Measurements from ENCODE around the gene DNAJC15. TPM values are rescaled to one million over a fixed set of nuclear protein-coding genes. Genes with fewer than 3 reads are reported as not detected.
"Not testable (repeated sequence)": the region's sequence is repeated elsewhere in the genome, so short reads cannot be mapped to it uniquely, and the experiment has no call there.

Gene DNAJC15
- total RNA-seq, 6 experiments from 2014 or later, result 23.8 to 29.6 (median 25.8) TPM

- no peaks in the 10 kb centered on the region for H3K9me3 Mint-ChIP-seq
Observed at GRCh38 chr13:42984026-42984425, 39.4 kb upstream of the DNAJC15 start.

GRCh38 chr13:42984691-42985090 lies 38.7 kb upstream of the DNAJC15 start:
- Mint-ChIP-seq H3K27ac (no peak overlapping the region), H3K36me3 (ENCODE audit: low read depth) (no peaks in the 10 kb centered on the region), H3K4me3 (no peak overlapping the region), H3K4me1 (ENCODE audit: low read depth) (peaks cover 7% of the 10 kb centered on the region; the same call in 1 of the 2 replicates), H3K9me3 (no peaks in the 10 kb centered on the region), H3K27me3 (ENCODE audit: insufficient read depth) (no peaks in the 10 kb centered on the region)
- no peak for DNase-seq
- TF ChIP-seq, protein P1, sequence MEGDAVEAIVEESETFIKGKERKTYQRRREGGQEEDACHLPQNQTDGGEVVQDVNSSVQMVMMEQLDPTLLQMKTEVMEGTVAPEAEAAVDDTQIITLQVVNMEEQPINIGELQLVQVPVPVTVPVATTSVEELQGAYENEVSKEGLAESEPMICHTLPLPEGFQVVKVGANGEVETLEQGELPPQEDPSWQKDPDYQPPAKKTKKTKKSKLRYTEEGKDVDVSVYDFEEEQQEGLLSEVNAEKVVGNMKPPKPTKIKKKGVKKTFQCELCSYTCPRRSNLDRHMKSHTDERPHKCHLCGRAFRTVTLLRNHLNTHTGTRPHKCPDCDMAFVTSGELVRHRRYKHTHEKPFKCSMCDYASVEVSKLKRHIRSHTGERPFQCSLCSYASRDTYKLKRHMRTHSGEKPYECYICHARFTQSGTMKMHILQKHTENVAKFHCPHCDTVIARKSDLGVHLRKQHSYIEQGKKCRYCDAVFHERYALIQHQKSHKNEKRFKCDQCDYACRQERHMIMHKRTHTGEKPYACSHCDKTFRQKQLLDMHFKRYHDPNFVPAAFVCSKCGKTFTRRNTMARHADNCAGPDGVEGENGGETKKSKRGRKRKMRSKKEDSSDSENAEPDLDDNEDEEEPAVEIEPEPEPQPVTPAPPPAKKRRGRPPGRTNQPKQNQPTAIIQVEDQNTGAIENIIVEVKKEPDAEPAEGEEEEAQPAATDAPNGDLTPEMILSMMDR (IDR thresholded peaks at IDR 0.05), result no peak

More at GRCh38 chr13:42984026-42984425, 39.4 kb upstream of the DNAJC15 start:
- TF ChIP-seq, protein P1 (IDR thresholded peaks at IDR 0.05), result no peak
- Mint-ChIP-seq H3K4me1 (ENCODE audit: low read depth) (peaks cover 7% of the 10 kb centered on the region; the same call in 1 of the 2 replicates), H3K36me3 (ENCODE audit: low read depth) (no peaks in the 10 kb centered on the region), H3K27ac (no peak overlapping the region), H3K27me3 (ENCODE audit: insufficient read depth) (no peaks in the 10 kb centered on the region), H3K4me3 (no peak overlapping the region)
- DNase-seq, result no peak

DNA sequence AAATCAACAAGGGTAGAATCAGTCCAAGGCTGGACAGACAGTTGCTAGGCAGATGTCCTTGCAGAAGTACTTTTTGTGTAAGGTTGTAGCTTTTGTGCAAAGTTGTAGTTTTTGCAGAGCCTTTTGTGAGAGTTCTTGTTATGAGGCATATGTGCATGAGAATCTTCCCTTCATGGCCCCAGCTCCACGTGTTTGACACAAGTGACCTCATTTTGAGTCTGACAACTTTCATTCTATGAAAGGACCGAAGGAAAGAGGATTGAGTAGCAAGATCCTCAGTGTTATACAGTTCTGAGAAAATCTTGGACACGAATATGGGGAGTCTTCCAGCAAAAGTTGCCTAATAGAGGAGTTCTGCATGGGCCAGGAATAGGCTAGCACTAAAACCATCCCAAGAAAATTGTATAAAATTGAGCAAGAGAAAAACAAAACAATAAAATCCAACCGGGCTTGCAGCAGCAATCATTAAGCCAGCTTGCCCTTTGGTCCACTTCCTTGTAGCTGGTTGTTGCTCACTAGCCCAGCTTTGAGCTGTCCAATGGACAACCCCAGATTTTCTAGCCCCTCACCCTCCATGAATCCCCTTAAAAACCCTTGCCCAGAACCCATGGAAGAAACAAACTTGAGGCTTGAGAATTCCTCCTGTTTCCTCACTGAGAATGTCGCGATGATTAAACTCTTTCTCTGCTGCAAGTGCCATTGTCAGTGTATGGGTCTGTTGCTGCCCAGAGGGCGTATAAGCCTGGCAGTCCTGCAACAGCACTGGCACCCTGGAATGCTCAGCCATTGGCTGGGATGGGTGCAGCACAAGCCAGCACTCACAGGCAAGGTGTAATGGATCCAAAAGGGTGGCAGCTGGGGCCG lies 37.8 kb upstream of the DNAJC15 start:
- Mint-ChIP-seq H3K27me3 (ENCODE audit: insufficient read depth) (no peaks in the 10 kb centered on the region), H3K4me3 (no peak overlapping the region), H3K36me3 (ENCODE audit: low read depth) (no peaks in the 10 kb centered on the region), H3K4me1 (ENCODE audit: low read depth) (peaks cover 14% of the 10 kb centered on the region), H3K9me3 (no peaks in the 10 kb centered on the region), H3K27ac (no peak overlapping the region)
- no peak for DNase-seq
- TF ChIP-seq, protein P1 (IDR thresholded peaks at IDR 0.05), result no peak

- Mint-ChIP-seq H3K36me3 (ENCODE audit: low read depth) (no peaks in the 10 kb centered on the region), H3K4me1 (ENCODE audit: low read depth) (peaks cover 20% of the 10 kb centered on the region), H3K9me3 (no peaks in the 10 kb centered on the region), H3K27ac (no peak overlapping the region), H3K27me3 (ENCODE audit: insufficient read depth) (no peaks in the 10 kb centered on the region), H3K4me3 (no peak overlapping the region)
- TF ChIP-seq, protein P1 (IDR thresholded peaks at IDR 0.05), result no peak
- no peak for DNase-seq
Observed at GRCh38 chr13:42986176-42986574, 37.2 kb upstream of the DNAJC15 start.

DNA sequence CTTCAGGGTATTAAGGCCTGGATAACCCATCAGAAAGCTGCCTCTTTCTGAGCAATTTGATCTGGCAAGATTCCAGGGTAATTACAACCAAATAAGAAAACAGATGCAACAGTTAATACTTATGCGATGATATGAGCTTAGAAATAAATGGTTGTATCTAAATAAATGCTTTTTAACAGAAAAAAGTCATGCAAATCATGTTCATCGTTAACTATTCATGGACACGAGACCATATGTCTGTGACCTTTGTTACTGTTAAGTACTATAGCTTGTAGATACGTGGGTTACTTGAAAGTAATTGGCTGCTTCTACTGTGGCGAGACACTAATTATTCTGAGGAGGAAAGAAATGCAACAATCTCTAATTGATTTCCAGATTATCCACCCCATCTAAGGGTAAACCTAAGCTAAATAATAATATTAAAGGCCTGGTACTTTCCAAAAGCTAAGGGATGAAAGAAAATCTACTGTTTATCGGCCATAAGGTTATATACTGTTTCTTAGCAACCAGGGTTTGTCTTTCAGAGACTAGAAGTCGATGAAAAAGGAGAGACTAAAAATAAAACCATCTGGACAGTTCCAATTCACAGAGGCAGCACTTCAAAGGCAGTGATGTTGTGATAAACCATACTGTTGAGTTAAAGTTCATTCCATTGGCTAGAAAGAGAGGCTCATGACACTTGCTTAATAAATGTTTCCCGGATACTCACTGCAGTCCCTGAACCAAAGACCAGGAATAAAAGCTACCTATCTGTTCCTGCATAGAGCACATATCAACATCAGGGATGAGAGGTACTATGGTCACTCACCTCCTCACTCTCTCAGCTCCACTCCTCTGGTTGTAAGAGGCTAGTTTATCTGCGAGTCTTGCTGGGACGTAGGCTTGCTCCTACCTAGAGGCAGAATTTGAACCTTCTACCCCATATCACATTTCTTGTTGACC lies 32.8 kb upstream of the DNAJC15 start:
- peak overlapping the region; percentile 43; the same call in 1 of the 2 replicates for H3K4me3 Mint-ChIP-seq
- DNase-seq, result no peak
- peaks cover 39% of the 10 kb centered on the region for H3K4me1 Mint-ChIP-seq (ENCODE audit: low read depth)
- no peaks in the 10 kb centered on the region; the same call in 1 of the 2 replicates for H3K27me3 Mint-ChIP-seq (ENCODE audit: insufficient read depth)
- no peaks in the 10 kb centered on the region for H3K9me3 Mint-ChIP-seq
- TF ChIP-seq, protein P1 (IDR thresholded peaks at IDR 0.05), result no peak
- no peaks in the 10 kb centered on the region for H3K36me3 Mint-ChIP-seq (ENCODE audit: low read depth)
- H3K27ac Mint-ChIP-seq, result peak overlapping the region; percentile 14

DNA sequence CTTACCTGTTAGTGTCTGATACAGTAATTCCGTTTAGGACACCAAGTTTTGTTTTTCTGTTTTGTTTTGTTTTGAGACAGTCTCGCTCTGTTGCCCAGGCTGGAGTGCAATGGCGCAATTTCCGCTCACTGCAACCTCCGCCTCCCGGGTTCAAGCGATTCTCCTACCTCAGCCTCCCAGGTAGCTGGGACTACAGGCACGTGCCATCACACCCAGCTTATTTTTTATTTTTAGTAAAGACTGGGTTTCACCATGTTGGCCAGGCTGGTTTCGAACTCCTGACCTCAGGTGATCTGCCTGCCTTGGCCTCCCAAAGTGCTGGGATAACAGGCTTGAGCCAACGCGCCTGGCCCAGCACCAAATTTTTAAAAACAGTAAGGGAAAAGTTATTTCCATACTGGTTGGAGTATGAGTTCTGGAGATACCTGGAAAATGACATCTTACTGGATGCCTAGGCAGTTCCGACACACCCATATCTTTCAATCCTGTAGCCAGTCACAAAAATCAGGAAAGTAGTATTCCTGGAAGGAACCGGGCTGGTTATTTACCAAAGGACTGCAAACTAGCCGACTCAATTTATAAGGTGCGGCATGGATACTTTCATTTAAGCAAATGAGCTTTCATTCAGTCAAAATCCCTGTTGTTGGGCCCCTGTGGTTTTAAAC lies 32.0 kb upstream of the DNAJC15 start:
- H3K27ac Mint-ChIP-seq, result peak overlapping the region; percentile 79
- H3K4me1 Mint-ChIP-seq (ENCODE audit: low read depth), result peaks cover 43% of the 10 kb centered on the region

More for the DNA sequence above, 32.0 kb upstream of the DNAJC15 start:
- not testable (repeated sequence) for H3K27me3 Mint-ChIP-seq (ENCODE audit: insufficient read depth); H3K36me3 Mint-ChIP-seq (ENCODE audit: low read depth); DNase-seq; H3K9me3 Mint-ChIP-seq
- H3K4me3 Mint-ChIP-seq, result peak overlapping the region; percentile 89

Data from HFFc6 (cell line).